T-helper 2 cell (primary cell): ENCODE measurements around the gene IFITM10.
A peak's percentile ranks its signal among the peaks of the same experiment; 100 is the strongest.
"Not testable (repeated sequence)": the region's sequence is repeated elsewhere in the genome, so short reads cannot be mapped to it uniquely, and the experiment has no call there.

Experiments
- DNase-seq, 5 experiments: peaks; one replicate each; pipeline versions ENCODE4 v3.0.0 to v3.0.0-alpha.2; 2012 to 2022

The IFITM10 gene

GRCh38 chr11:1777737-1778136 lies 27.3 kb upstream of the IFITM10 start:
- no peak for DNase-seq

- DNase-seq, result no peak
Measured at GRCh38 chr11:1776944-1777715, 26.7 kb upstream of the IFITM10 start.

DNA sequence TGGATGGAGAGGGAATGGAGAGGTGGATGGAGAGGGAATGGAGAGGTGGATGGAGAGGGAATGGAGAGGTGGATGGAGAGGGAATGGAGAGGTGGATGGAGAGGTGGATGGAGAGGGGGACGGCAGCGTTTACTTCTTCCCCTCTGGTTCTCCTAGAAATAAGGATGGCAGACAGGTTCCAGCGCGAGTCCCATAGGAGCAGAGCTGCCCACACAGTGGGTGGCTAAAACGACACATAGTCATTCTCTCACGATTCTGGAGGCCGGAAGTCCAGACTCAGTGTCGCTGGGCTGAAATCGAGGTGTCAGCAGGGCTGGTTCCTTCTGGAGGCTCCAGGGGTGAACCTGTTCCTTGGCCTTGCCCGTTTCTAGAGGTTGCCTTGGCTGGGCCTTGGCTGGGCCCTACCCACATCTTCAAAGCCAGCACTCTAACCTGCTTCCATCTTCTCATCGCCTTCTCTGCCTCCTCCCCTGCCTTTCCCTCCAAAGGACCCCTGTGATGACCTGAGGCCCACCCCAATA lies 26.0 kb upstream of the IFITM10 start:
- DNase-seq, result no peak

GRCh38 chr11:1774886-1775285 lies 24.5 kb upstream of the IFITM10 start:
- DNase-seq, result no peak

DNA sequence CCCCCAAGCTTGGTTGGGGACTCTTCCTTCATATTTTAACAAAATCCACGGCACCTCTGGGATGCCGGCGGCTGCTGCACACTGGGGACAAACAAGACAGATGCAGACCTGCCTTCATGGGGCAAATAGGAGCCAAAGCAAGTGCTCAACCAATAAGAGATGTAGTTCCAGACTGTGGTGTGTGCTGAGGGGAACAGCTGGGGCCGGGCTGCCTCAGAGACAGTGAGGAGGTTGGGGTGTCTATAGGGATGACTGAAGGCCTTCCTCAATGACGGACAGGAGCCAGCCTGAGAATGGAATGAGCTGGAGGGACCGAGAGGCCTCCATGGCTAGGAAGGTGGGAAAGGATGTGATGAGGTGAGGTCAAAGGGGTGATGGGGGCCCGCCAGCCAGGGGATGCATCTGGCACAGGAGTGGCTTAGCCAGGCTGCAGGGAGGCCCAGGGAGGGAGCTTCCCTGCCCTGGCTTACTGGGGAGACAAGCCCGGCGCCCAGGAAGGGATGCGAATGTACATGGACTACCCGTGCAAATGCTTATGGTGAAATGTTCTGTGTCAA lies 23.7 kb upstream of the IFITM10 start:
- no peak for DNase-seq

DNA sequence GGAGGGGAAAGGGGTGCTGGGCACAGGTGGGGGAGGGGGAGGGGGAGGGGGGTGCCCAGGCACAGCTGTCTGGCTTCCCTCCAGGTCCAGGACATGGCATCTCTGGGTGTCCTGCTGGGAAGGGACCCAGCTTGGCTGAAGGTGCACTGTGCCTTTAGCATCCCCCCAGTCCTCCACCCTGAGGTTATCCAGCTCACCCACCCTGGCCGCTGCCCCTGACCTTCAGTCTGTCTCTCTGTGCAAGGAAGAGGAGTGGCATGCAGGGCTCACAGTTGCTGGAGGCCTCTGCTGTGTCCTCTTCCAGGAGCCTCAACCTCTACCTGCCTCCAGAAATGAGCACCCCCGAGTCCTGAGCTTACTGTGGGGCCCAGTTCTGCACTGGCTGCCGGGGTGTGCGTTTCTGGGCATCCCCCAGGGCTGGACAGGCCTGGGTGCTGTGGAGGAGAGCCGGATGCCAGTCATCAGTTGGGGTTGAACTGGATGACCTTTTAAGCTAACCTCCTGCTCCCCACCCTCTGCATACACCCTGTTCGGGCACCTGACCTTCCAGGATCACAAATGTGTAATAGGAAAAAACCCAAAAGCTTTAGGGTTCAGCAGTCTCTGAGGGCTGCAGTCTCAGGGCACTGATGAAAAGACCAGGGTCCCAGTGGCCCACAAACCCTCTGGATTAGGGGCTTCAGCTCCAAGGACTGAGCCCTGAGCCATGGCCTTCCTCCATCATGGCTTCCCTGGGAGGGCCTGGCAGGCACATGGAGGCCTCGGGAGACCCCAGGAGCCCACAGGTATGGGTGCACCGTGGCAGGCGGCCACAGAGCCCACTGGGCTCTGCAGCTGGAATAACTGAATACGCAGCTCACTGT lies 23.0 kb upstream of the IFITM10 start:
- no peak for DNase-seq

DNA sequence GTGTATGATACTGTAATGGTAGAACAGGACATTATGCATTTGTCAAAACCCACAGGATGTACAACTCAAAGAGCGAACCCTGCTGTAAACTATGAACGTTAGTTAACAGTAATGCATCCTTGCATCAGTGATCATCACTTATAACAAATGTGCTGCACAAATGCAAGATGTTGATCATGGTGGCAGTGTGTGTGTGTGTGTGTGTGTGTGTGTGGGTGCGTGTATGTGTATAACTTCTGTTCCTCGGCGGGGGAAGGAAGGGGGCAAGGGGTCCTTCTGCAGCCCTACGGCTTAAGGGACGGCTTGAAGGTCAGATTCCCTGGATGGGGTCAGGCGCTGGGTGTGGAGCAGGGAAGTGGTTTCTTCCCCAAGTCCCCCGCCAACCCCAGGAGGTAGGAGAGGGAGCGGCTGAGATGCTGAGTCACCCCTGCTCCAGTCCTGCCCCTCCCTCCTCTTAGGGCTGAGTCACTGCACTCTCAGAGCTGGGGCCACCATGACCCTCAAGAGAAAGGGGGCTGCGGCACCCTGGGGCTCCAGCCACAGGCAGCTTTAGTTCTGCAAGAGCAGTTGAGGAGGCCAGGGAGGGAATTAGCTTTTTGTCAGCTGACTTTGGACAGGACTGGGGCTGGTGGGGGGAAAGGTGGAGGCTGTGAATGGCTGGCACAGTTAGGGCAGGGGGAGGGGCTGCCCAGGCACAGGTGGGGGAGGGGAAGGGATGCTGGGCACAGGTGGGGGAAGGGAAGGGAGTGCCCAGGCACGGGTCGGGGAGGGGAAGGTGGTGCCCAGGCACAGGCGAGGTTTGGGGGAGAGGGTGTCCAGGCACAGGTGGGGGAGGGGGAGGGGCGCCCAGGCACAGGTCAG lies 22.1 kb upstream of the IFITM10 start:
- DNase-seq, result peak in 3 of 5 experiments; percentile 12 to 82 (median 41)

GRCh38 chr11:1771700-1772099 lies 21.3 kb upstream of the IFITM10 start:
- DNase-seq, result no peak

- no peak for DNase-seq
Measured at GRCh38 chr11:1771273-1771672, 20.9 kb upstream of the IFITM10 start.

DNA sequence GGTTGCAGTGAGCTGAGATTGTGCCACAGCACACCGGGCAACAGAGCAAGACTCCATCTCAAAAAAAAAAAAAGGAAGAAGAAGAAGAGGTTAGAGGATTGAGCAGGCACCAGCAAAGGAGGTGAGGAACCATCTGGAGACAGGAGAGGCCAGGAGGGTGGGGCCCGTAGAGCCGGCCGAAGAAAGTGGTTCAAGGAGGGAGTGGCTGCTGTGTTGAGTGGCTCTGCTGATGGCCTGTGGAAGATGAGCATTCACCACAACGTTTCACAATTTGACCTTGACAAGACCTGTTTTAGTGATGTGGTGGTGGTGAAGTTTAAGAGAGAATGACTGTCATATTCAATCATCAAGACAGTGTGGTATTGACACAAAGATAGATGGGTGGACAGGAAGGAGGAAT lies 20.1 kb upstream of the IFITM10 start:
- DNase-seq, result no peak

GRCh38 chr11:1770061-1770460 lies 19.7 kb upstream of the IFITM10 start:
- DNase-seq, result no peak

- DNase-seq, result not testable (repeated sequence)
Measured at GRCh38 chr11:1769304-1769936, 19.0 kb upstream of the IFITM10 start.

DNA sequence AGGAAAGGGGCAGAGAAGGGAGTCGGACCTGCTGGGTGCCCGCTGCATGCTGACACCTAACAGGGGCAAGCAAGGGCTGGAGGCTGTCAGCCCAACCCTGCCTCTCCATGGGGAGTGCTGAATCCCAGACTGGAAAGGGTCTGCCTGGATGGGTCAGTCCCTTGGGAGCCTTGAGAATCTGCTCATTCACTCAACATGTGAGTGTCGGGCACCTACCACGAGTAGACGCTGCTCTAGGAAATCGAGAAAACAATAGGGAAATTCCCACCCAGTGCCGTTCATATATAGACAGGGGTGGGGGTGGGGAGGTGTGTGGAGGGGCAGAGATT lies 17.7 kb upstream of the IFITM10 start:
- no peak for DNase-seq

DNA sequence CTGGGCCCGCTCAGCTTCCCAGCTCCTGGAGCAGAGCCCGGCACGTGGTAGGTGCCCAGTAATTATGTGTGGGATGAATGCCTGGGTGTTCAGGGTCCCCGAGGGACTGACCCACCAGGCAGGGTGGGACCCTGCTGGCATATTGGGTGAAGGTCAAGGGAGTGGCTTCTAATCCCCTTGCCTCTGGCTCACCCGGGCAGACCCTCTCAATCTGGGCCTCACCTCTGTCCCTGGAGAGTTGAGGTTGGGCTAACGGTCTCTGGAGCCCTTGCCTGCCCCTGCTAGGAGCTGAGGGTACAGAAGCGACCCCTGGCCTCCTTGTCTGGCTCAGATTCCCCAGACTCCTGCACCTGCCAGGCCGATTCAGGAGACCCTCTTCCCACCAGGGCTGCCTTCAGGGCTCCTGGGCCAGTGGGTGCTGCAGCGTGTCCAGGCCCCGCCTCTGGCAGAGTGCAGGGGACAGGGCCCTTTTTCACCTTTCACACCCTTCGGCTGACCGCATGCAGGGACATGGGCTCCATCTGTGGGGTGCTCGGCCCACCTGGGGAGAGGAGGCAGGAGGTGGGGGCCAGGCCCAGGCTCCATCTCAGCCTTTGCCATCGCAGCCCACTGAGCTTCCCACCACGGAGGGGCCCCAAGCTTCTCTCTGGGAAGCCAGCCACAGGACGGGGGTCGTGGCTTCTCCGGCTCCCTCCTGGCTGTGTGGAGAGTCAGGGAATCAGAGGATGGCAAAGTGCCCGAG lies 17.2 kb upstream of the IFITM10 start:
- no peak for DNase-seq

- DNase-seq, result no peak
Measured at GRCh38 chr11:1766719-1767398, 16.5 kb upstream of the IFITM10 start.

GRCh38 chr11:1765871-1766718 lies 15.7 kb upstream of the IFITM10 start:
- DNase-seq, result no peak

DNA sequence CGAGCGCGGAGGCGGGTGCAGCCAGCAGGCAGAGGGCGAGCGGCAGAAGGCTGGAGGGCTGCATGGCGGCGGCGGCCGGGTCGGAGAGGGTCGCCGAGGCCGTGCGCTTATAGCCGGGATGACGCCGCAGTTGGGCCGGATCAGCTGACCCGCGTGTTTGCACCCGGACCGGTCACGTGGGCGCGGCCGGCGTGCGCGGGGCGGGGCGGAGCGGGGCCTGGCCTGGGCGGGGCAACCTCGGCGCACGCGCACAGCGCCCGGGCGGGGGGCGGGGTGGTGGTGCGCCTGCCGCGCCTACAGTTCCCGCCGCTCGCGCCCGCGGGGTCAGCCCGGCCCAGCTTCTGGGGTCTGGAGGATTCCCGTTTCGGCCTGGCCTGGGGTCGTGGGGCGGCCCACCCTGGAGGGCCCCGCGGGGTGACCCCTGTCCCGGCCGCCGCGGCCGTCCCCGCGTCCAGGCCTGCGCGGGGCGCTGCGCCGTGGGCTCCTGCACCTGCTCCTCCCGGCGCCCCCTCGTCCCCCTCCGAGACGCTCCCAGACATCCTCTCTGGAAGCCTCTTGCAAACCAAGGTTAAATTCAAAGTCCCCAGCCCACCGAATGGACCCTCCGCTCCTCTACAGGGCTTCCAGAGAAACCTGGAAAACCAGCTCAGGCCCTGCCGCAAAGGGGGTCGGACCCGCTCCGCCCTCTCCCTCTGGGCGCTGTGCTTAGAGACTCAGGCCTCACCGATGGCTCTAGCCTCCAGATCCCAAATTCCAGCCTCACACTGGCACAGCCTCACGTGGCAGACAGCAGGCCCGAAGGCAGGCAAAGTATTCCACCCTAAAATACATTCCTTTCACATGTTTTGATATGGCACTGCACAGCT lies 13.6 kb upstream of the IFITM10 start, which contains the start of gene CTSD:
Gene CTSD (minus strand): TSS at position 132 of the 866 bp plus-strand sequence. CDS start 68 bp downstream, at position 64.
- peak; percentile 76 to 85 (median 79) for DNase-seq

- DNase-seq, result peak in 1 of 5 experiments; percentile 29
Measured at GRCh38 chr11:1763336-1763795, 13.0 kb upstream of the IFITM10 start.
